Embryonic facial prominence (tissue), 1 donor: ENCODE results near the gene ADAMTS6.

Source experiments
- DNase-seq: peaks from one replicate; pipeline ENCODE4 v3.0.0-alpha.2; 2016; ENCODE audit errors: extremely low spot score

The ADAMTS6 gene

GRCh38 chr5:65103756-65104440 is 377.8 kb downstream of the ADAMTS6 start:
- DNase-seq = no peak

GRCh38 chr5:65102976-65103711 is 378.6 kb downstream of the ADAMTS6 start:
- DNase-seq = peak; percentile 45

GRCh38 chr5:65102371-65102975 is 379.2 kb downstream of the ADAMTS6 start:
- no peak for DNase-seq

GRCh38 chr5:65101632-65102100 is 380.1 kb downstream of the ADAMTS6 start:
- no peak for DNase-seq

GRCh38 chr5:65100911-65101631 is 380.6 kb downstream of the ADAMTS6 start:
- peak; percentile 24 for DNase-seq
